WTC11 (cell line): ENCODE measurements around the gene ALMS1.

Source experiments
- ATF1 ChIP-seq: sonication (generic); formaldehyde crosslinking; IDR thresholded peaks from 2 replicates; pipeline ENCODE4 v1.8.1; 2023; ENCODE audit warnings: mild to moderate bottlenecking, moderate library complexity, missing genetic modification reagents
- ATF3 ChIP-seq: sonication (generic); formaldehyde crosslinking; conservative IDR thresholded peaks from 2 replicates; pipeline ENCODE4 v1.8.1; 2022; ENCODE audit warnings: mild to moderate bottlenecking, missing genetic modification reagents
- CREB1 ChIP-seq: sonication (generic); formaldehyde crosslinking; IDR thresholded peaks from 2 replicates; pipeline ENCODE4 v1.8.0; 2023; ENCODE audit warnings: mild to moderate bottlenecking, missing genetic modification reagents
- CTCF ChIP-seq: fragments of 200-600 bp; IDR thresholded peaks from 2 replicates; pipeline ENCODE4 v1.8.0; 2022; ENCODE audit warnings: antibody characterized with exemption
- E2F1 ChIP-seq: sonication (generic); formaldehyde crosslinking; IDR thresholded peaks from 2 replicates; pipeline ENCODE4 v1.8.0; 2022; ENCODE audit warnings: mild to moderate bottlenecking, missing genetic modification reagents
- FOXJ3 ChIP-seq: sonication (generic); formaldehyde crosslinking; IDR thresholded peaks from 2 replicates; pipeline ENCODE4 v1.9.0; 2021; ENCODE audit warnings: missing genetic modification reagents, mild to moderate bottlenecking, borderline replicate concordance
- FOXP4 ChIP-seq: sonication (generic); formaldehyde crosslinking; IDR thresholded peaks from 2 replicates; pipeline ENCODE4 v1.8.0; 2022; ENCODE audit warnings: mild to moderate bottlenecking, missing genetic modification reagents
- IRF1 ChIP-seq: sonication (generic); formaldehyde crosslinking; IDR thresholded peaks from 2 replicates; pipeline ENCODE4 v1.8.0; 2023; ENCODE audit warnings: missing genetic modification reagents
- JUN ChIP-seq: sonication (generic); formaldehyde crosslinking; IDR thresholded peaks from 2 replicates; pipeline ENCODE4 v1.8.0; 2023; ENCODE audit warnings: mild to moderate bottlenecking, missing genetic modification reagents
- NFYB ChIP-seq: sonication (generic); formaldehyde crosslinking; conservative IDR thresholded peaks from 2 replicates; pipeline ENCODE4 v1.8.0; 2022; ENCODE audit warnings: low read depth, missing genetic modification reagents
- SOX15 ChIP-seq: fragments of 250-450 bp; sonication (Bioruptor Pico); IDR thresholded peaks from 2 replicates; pipeline ENCODE4 v1.9.0; 2021; ENCODE audit warnings: mild to moderate bottlenecking
- ZNF138 ChIP-seq: sonication (generic); formaldehyde crosslinking; conservative IDR thresholded peaks from 2 replicates; pipeline ENCODE4 v1.8.1; 2022; ENCODE audit warnings: mild to moderate bottlenecking, moderate library complexity, missing genetic modification reagents

- TF ChIP-seq CREB1 (CRISPR knock-in tag), result no peak
- no peak for TF ChIP-seq CTCF
- no peak for TF ChIP-seq JUN (CRISPR knock-in tag)
- TF ChIP-seq FOXP4 (CRISPR knock-in tag), result no peak
- TF ChIP-seq E2F1 (CRISPR knock-in tag), result no peak
- no peak for TF ChIP-seq IRF1 (CRISPR knock-in tag)
- no peak for TF ChIP-seq ZNF138 (CRISPR knock-in tag)
- no peak for TF ChIP-seq NFYB (CRISPR knock-in tag)
- TF ChIP-seq SOX15 (CRISPR knock-in tag), result no peak
- TF ChIP-seq ATF3, result no peak
- TF ChIP-seq FOXJ3, result no peak
- no peak for TF ChIP-seq ATF1
Measured at GRCh38 chr2:73528688-73529087, 143.1 kb downstream of the ALMS1 start.
